ENCODE results near the gene SKIC8.

The SKIC8 gene

GRCh38 chr15:78291052-78291451 is 8.4 kb downstream of the SKIC8 start:
- DNase-seq (ENCODE audit: low read depth) = no peak

- no peak for DNase-seq (ENCODE audit: low read depth)
These were observed 9.2 kb downstream of the SKIC8 start for GRCh38 chr15:78290222-78290621.

GRCh38 chr15:78284758-78285157 is 14.7 kb downstream of the SKIC8 start:
- no peak for DNase-seq (ENCODE audit: low read depth)

- DNase-seq (ENCODE audit: low read depth) = no peak
These were observed 17.1 kb downstream of the SKIC8 start for GRCh38 chr15:78282324-78282723.

GRCh38 chr15:78280319-78281072 is 18.9 kb downstream of the SKIC8 start:
- no peak for DNase-seq (ENCODE audit: low read depth)

- no peak for DNase-seq (ENCODE audit: low read depth)
These were observed 23.1 kb downstream of the SKIC8 start for GRCh38 chr15:78276064-78276943.

GRCh38 chr15:78274994-78275393 is 24.4 kb downstream of the SKIC8 start:
- DNase-seq (ENCODE audit: low read depth) = no peak

GRCh38 chr15:78272776-78273175 is 26.6 kb downstream of the SKIC8 start:
- no peak for DNase-seq (ENCODE audit: low read depth)

GRCh38 chr15:78272316-78272715 is 27.1 kb downstream of the SKIC8 start:
- DNase-seq (ENCODE audit: low read depth) = no peak

GRCh38 chr15:78266806-78267205 is 32.6 kb downstream of the SKIC8 start:
- DNase-seq (ENCODE audit: low read depth) = no peak

- DNase-seq (ENCODE audit: low read depth) = no peak
These were observed 33.2 kb downstream of the SKIC8 start for GRCh38 chr15:78266229-78266628.

- DNase-seq (ENCODE audit: low read depth) = no peak
These were observed 33.6 kb downstream of the SKIC8 start for GRCh38 chr15:78265752-78266224.

- DNase-seq (ENCODE audit: low read depth) = no peak
These were observed 34.3 kb downstream of the SKIC8 start for GRCh38 chr15:78265137-78265460.

GRCh38 chr15:78264304-78265136 is 34.9 kb downstream of the SKIC8 start, which contains the start of gene DNAJA4:
Gene DNAJA4 (plus strand): TSS chr15:78264562. CDS start chr15:78264764, 202 bp downstream.
- no peak for DNase-seq (ENCODE audit: low read depth)

- DNase-seq (ENCODE audit: low read depth) = no peak
These were observed 35.5 kb downstream of the SKIC8 start for GRCh38 chr15:78263907-78264303.

GRCh38 chr15:78263351-78263781 is 36.0 kb downstream of the SKIC8 start:
- no peak for DNase-seq (ENCODE audit: low read depth)

GRCh38 chr15:78261062-78261461 is 38.3 kb downstream of the SKIC8 start:
- DNase-seq (ENCODE audit: low read depth) = no peak

GRCh38 chr15:78260489-78260888 is 38.9 kb downstream of the SKIC8 start:
- DNase-seq (ENCODE audit: low read depth) = no peak

GRCh38 chr15:78259232-78259631 is 40.2 kb downstream of the SKIC8 start:
- no peak for DNase-seq (ENCODE audit: low read depth)

GRCh38 chr15:78257681-78258080 is 41.7 kb downstream of the SKIC8 start:
- DNase-seq (ENCODE audit: low read depth) = no peak

GRCh38 chr15:78256044-78256437 is 43.4 kb downstream of the SKIC8 start:
- no peak for DNase-seq (ENCODE audit: low read depth)

GRCh38 chr15:78255421-78256043 is 43.9 kb downstream of the SKIC8 start:
- DNase-seq (ENCODE audit: low read depth) = no peak

All from HS-27A (cell line).